Endothelial cell of umbilical vein (primary cell): Measurements from ENCODE around the gene ALKBH7. TPM values are rescaled to one million over a fixed set of nuclear protein-coding genes. Genes with fewer than 3 reads are reported as not detected.

ENCODE experiments used
- BruUV-seq: library from RNA; stranded (reverse); fragments of 400-500 nt; replicated peaks from 2 replicates; lab custom pipeline; 2021; lab: Mats Ljungman, UMichigan
- CTCF ChIA-PET: fragments of 300-600, 350-600 bp; sonication (Branson Sonifier 250); formaldehyde crosslinking; loops from one replicate; lab custom pipeline; 2021; ENCODE audit warnings: antibody characterized with exemption, inconsistent platforms; lab: Charles Lee
- POLR2A ChIA-PET: fragments of 300-600, 350-600 bp; sonication (Branson Sonifier 250); formaldehyde crosslinking; loops from one replicate; lab custom pipeline; 2021; ENCODE audit warnings: antibody characterized with exemption, inconsistent platforms; lab: Charles Lee
- DNase-seq: peaks from one replicate; pipeline ENCODE4 v3.0.0-alpha.2; 2011; ENCODE audit warnings: low read depth, low spot score
- FAIRE-seq: peaks from 2 replicates; lab custom pipeline; 2011; peaks lifted over from hg19 to GRCh38; lab: Jason Lieb, UNC
- H2AFZ ChIP-seq: 2 replicates; pipeline ENCODE4 v1.6.0; 2012; ENCODE audit warnings: low read depth, low read length, control low read depth, inconsistent platforms
- H3K27ac ChIP-seq: 2 replicates; pipeline ENCODE4 v1.5.1; 2011; ENCODE audit warnings: low read depth, mild to moderate bottlenecking, control low read depth, low read length, moderate library complexity; ENCODE audit not compliant: insufficient read depth
- H3K27me3 ChIP-seq, 2 experiments: 2 replicates each; pipeline versions ENCODE4 v1.6.0 to v1.6.1; 2011; ENCODE audit warnings: low read length in 2 of 2, mixed read lengths in 1 of 2; ENCODE audit not compliant: control insufficient read depth in 2 of 2, insufficient read depth in 2 of 2
- H3K36me3 ChIP-seq, 2 experiments: 2 replicates in 1 of 2; 3 replicates in 1 of 2; pipeline ENCODE4 v1.5.1; 2011; ENCODE audit warnings: low read length in 2 of 2, mild to moderate bottlenecking in 1 of 2, moderate library complexity in 1 of 2; ENCODE audit not compliant: control insufficient read depth in 2 of 2, insufficient read depth in 2 of 2; ENCODE audit errors: extremely low read depth in 1 of 2
- H3K4me1 ChIP-seq: 3 replicates; pipeline ENCODE4 v1.5.1; 2011; ENCODE audit warnings: mild to moderate bottlenecking, low read length; ENCODE audit not compliant: control insufficient read depth, insufficient read depth; ENCODE audit errors: extremely low read depth
- H3K4me2 ChIP-seq: 2 replicates; pipeline ENCODE4 v1.6.1; 2011; ENCODE audit warnings: low read length, control low read depth, mixed read lengths; ENCODE audit not compliant: insufficient read depth
- H3K4me3 ChIP-seq, 3 experiments: fragments of 200-600 bp in 1 of 3; sonication (generic), shearing (Covaris generic) in 1 of 3; replicated peaks in 1 of 3; 2 replicates each; pipeline ENCODE4 v1.5.1; 2011 to 2016; ENCODE audit warnings: control low read depth in 3 of 3, low read length in 3 of 3, mild to moderate bottlenecking in 2 of 3, inconsistent platforms in 1 of 3, low read depth in 1 of 3, moderate library complexity in 1 of 3; ENCODE audit not compliant: insufficient read depth in 1 of 3
- H3K79me2 ChIP-seq: 2 replicates; pipeline ENCODE4 v1.6.0; 2012; ENCODE audit warnings: low read length, inconsistent platforms; ENCODE audit not compliant: control insufficient read depth, insufficient read depth
- H3K9ac ChIP-seq: replicated peaks from 2 replicates; pipeline ENCODE3; 2011; ENCODE audit warnings: low read length, control low read depth; ENCODE audit not compliant: insufficient read depth; ENCODE audit errors: extremely low read depth
- H3K9me1 ChIP-seq: replicated peaks from 3 replicates; pipeline ENCODE4 v1.6.0; 2011; ENCODE audit warnings: mild to moderate bottlenecking, low read length; ENCODE audit not compliant: control insufficient read depth, insufficient read depth; ENCODE audit errors: extremely low read depth
- H3K9me3 ChIP-seq: replicated peaks from 2 replicates; pipeline ENCODE4 v1.5.1; 2012; ENCODE audit warnings: low read length, inconsistent platforms; ENCODE audit not compliant: control insufficient read depth, insufficient read depth
- H4K20me1 ChIP-seq: replicated peaks from 2 replicates; pipeline ENCODE3; 2011; ENCODE audit warnings: mild to moderate bottlenecking, low read length; ENCODE audit not compliant: control insufficient read depth, insufficient read depth; ENCODE audit errors: extremely low read depth
- EZH2 ChIP-seq: IDR thresholded peaks from 2 replicates; pipeline ENCODE4 v1.6.1; 2012; ENCODE audit warnings: borderline replicate concordance, low read depth, mild to moderate bottlenecking, moderate library complexity, low read length, inconsistent platforms; ENCODE audit not compliant: severe bottlenecking
- FOS ChIP-seq: IDR thresholded peaks from 2 replicates; pipeline ENCODE4 v1.6.1; 2011; ENCODE audit warnings: mild to moderate bottlenecking, low read length, moderate library complexity, borderline replicate concordance; ENCODE audit not compliant: insufficient read depth
- GATA2 ChIP-seq: IDR thresholded peaks from 2 replicates; pipeline ENCODE4 v1.7.0; 2011; ENCODE audit warnings: low read depth, mild to moderate bottlenecking, moderate library complexity, mixed read lengths, low read length; ENCODE audit not compliant: insufficient read length, insufficient read depth
- JUN ChIP-seq: IDR thresholded peaks from 2 replicates; pipeline ENCODE4 v1.6.1; 2011; ENCODE audit warnings: borderline replicate concordance, low read depth; ENCODE audit not compliant: insufficient read length, insufficient read depth
- MAX ChIP-seq: IDR thresholded peaks from 2 replicates; pipeline ENCODE4 v1.6.1; 2011; ENCODE audit not compliant: insufficient read depth, insufficient read length
- MYC ChIP-seq: IDR thresholded peaks from one replicate; pipeline ENCODE4 v1.6.1; 2011; ENCODE audit warnings: mild to moderate bottlenecking, low read depth, low read length
- POLR2A ChIP-seq: IDR thresholded peaks from 2 replicates; pipeline ENCODE4 v1.6.1; 2012; ENCODE audit warnings: low read depth, mild to moderate bottlenecking, control low read depth, low read length
- POLR2AphosphoS5 ChIP-seq: IDR thresholded peaks from 2 replicates; pipeline ENCODE4 v1.6.1; 2012; ENCODE audit warnings: low read depth, mild to moderate bottlenecking, control low read depth, low read length, moderate library complexity; ENCODE audit not compliant: insufficient read depth
- dilution Hi-C: fragments of 300-500 bp; cut with MboI; formaldehyde crosslinking; loops from one replicate; pipeline ENCODE4 v1.15.0; 2019; ENCODE audit warnings: low sequenced_read_pairs; ENCODE audit not compliant: extremely low pct_ligation_motif_present
- intact Hi-C: fragments of 100-400 bp; cut with micrococcal nuclease; formaldehyde crosslinking; loops from one replicate; pipeline ENCODE4 v1.10.0; 2022
- polyA plus RNA-seq, 4 experiments: library from polyadenylated mRNA; depleted of rRNA in 3 of 4; stranded (reverse) in 3 of 4; unstranded in 1 of 4; fragments of >200 nt; gene quantifications; 2 replicates each; pipeline versions ENCODE4 v1.2.1 to v1.2.3, GENCODE V29; 2011 to 2012; ENCODE audit warnings: missing spikeins in 1 of 4
- total RNA-seq: library from RNA; stranded (reverse); gene quantifications from 2 replicates; pipeline ENCODE4 v1.2.3, GENCODE V29; 2021
- TF ChIP-seq, protein P1 (sequence below), 2 donors: IDR thresholded peaks; 1 replicate in 1 of 2; 2 replicates in 1 of 2; pipeline ENCODE4 v1.5.1; 2011; ENCODE audit warnings: low read length in 2 of 2, mild to moderate bottlenecking in 2 of 2, moderate library complexity in 2 of 2, control low read depth in 1 of 2, inconsistent platforms in 1 of 2, low read depth in 1 of 2; ENCODE audit not compliant: insufficient read depth in 1 of 2; ENCODE audit errors: extremely low read depth in 1 of 2

Gene ALKBH7
- total and polyA plus RNA-seq, 2 donors (not counting 3 experiments of a cell fraction or from before 2014, with no cell fraction given), result 48.8 to 59.4 TPM

GRCh38 chr19:6387372-6387771 lies 14.8 kb downstream of the ALKBH7 start:
- peaks cover 6% of the 10 kb centered on the region for H3K4me1 ChIP-seq
- DNase-seq (no peak), FAIRE-seq (no peak)
- no peaks in the 10 kb centered on the region for H3K9me3 ChIP-seq
- no peaks in the 10 kb centered on the region for H3K9me1 ChIP-seq
- no peaks in the 10 kb centered on the region for H3K27me3 ChIP-seq
- H2AFZ ChIP-seq, result no peak overlapping the region
- intact Hi-C loops (no loop called here), dilution Hi-C loops (no loop called here)
- H3K36me3 ChIP-seq, result peaks cover 7 to 39% of the 10 kb centered on the region in 2 experiments
- H3K27ac ChIP-seq, result no peak overlapping the region
- H3K79me2 ChIP-seq, result peaks cover 12% of the 10 kb centered on the region
- H3K9ac ChIP-seq, result no peak overlapping the region
- CTCF ChIA-PET, result no interaction called here
- POLR2A ChIA-PET, result no interaction called here
- no peak overlapping the region for H3K4me3 ChIP-seq
- H4K20me1 ChIP-seq, result no peaks in the 10 kb centered on the region
- BruUV-seq, result no TSS peak
- no peak overlapping the region for H3K4me2 ChIP-seq
- no peak for TF ChIP-seq FOS
- TF ChIP-seq POLR2A, result no peak
- TF ChIP-seq MYC, result no peak
- TF ChIP-seq GATA2, result no peak
- TF ChIP-seq POLR2AphosphoS5, result no peak
- TF ChIP-seq EZH2, result no peak
- no peak for TF ChIP-seq MAX
- no peak for TF ChIP-seq JUN
- TF ChIP-seq, protein P1, sequence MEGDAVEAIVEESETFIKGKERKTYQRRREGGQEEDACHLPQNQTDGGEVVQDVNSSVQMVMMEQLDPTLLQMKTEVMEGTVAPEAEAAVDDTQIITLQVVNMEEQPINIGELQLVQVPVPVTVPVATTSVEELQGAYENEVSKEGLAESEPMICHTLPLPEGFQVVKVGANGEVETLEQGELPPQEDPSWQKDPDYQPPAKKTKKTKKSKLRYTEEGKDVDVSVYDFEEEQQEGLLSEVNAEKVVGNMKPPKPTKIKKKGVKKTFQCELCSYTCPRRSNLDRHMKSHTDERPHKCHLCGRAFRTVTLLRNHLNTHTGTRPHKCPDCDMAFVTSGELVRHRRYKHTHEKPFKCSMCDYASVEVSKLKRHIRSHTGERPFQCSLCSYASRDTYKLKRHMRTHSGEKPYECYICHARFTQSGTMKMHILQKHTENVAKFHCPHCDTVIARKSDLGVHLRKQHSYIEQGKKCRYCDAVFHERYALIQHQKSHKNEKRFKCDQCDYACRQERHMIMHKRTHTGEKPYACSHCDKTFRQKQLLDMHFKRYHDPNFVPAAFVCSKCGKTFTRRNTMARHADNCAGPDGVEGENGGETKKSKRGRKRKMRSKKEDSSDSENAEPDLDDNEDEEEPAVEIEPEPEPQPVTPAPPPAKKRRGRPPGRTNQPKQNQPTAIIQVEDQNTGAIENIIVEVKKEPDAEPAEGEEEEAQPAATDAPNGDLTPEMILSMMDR (IDR thresholded peaks at IDR 0.05; ENCODE audit: extremely low read depth in 1 of 2, insufficient read depth in 1 of 2, low read depth in 1 of 2, low read length in 2 of 2), result no peak
